Heart left ventricle (tissue), 13 donors: Measurements from ENCODE around the gene PDZD8.

ENCODE experiments used
- POLR2A ChIP-seq, 2 donors: fragments of 450-650 bp; IDR thresholded peaks; one replicate each; pipeline ENCODE4 v1.6.1; 2017; ENCODE audit warnings: antibody characterized with exemption in 2 of 2, mild to moderate bottlenecking in 2 of 2, moderate library complexity in 2 of 2
- TF ChIP-seq, protein P1 (sequence below), 12 donors: fragments of 200-600 bp; sonication (generic) in 4 of 12; IDR thresholded peaks; one replicate each; pipeline versions ENCODE4 v1.5.0 to v1.8.0; 2018 to 2022; ENCODE audit warnings: antibody characterized with exemption in 12 of 12, mild to moderate bottlenecking in 5 of 12
- donor health status: ischemic (EF 13 %, LVEDD 7.1; RV severe dilation, severe dysfunction).
- donor health status: DM: no; HTN: yes; CAD: no.
- donor health status: DM: no; HTN: no; CAD: no.
- donor health status: ischemic (EF 25% LVEDD 6.9; RV normal size, moderate dysfunction).
- donor health status: ischemic (EF 25% LVEDD 5.7; RV mildly dilated, moderate dysfunction).
- donor health status: ischemic (EF 35%, LVEDD 5.7; RV mildly dilated, moderate dysfunction).
- donor health status: nonischemic (EF 11% LVEDD 7.7; RV severe dilation, severe dysfunction).
- donor health status: DM: yes; HTN: yes; CAD: no.
- donor health status: PGD.
- donor health status: ischemic (EF 29% LVEDD 5.4; RV normal size, mild dysfunction).
- donor health status: nonischemic (EF 23%, LVEDD 6.1; RV moderate dilation, normal function).

DNA sequence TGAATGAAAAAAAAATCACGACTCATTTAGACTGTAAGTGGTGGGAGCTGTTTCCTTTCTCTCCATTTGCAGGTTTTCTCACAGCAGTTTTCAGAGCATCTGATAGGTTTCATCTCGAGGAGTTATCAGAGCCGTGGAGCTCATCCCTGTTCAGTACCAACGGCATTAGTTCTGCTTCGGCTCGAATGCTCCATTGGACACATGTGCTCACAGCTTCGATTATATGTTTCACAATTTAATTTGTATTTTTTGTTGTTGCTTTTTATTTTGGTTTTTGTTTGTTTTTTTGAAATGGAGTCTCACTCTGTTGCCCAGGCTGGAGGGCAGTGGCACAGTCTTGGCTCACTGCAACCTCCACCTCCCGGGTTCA, 132.8 kb downstream of the PDZD8 start:
- TF ChIP-seq, protein P1, sequence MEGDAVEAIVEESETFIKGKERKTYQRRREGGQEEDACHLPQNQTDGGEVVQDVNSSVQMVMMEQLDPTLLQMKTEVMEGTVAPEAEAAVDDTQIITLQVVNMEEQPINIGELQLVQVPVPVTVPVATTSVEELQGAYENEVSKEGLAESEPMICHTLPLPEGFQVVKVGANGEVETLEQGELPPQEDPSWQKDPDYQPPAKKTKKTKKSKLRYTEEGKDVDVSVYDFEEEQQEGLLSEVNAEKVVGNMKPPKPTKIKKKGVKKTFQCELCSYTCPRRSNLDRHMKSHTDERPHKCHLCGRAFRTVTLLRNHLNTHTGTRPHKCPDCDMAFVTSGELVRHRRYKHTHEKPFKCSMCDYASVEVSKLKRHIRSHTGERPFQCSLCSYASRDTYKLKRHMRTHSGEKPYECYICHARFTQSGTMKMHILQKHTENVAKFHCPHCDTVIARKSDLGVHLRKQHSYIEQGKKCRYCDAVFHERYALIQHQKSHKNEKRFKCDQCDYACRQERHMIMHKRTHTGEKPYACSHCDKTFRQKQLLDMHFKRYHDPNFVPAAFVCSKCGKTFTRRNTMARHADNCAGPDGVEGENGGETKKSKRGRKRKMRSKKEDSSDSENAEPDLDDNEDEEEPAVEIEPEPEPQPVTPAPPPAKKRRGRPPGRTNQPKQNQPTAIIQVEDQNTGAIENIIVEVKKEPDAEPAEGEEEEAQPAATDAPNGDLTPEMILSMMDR (IDR thresholded peaks at IDR 0.05), result no peak
- no peak for TF ChIP-seq POLR2A (IDR thresholded peaks at IDR 0.05)
